ENCODE measurements around the gene ACRV1.

GRCh38 chr11:125692887-125693286 lies 12.2 kb upstream of the ACRV1 start:
- TF ChIP-seq TAF1 (IDR thresholded peaks at IDR 0.05; ENCODE audit: low read depth, low read length) = no peak
- TF ChIP-seq POLR2A (IDR thresholded peaks at IDR 0.05; ENCODE audit: low read depth, low read length) = no peak
- TF ChIP-seq SPI1 (IDR thresholded peaks at IDR 0.05; ENCODE audit: low read depth, low read length) = no peak
- no peak for TF ChIP-seq POLR2AphosphoS5 (IDR thresholded peaks at IDR 0.05; ENCODE audit: low read depth, low read length)
